Epithelial cell of prostate (primary cell): ENCODE results near the gene BARD1.
A peak's percentile ranks its signal among the peaks of the same experiment; 100 is the strongest.
"Not testable (repeated sequence)": the region's sequence is repeated elsewhere in the genome, so short reads cannot be mapped to it uniquely, and the experiment has no call there.

Experiments
- DNase-seq: peaks from one replicate; pipeline ENCODE4 v3.0.0-alpha.2; 2011; ENCODE audit warnings: low read depth, low spot score
- H3K27ac ChIP-seq: fragments of 450-650 bp; 2 replicates; pipeline ENCODE4 v1.5.1; 2017; ENCODE audit warnings: mild to moderate bottlenecking

BARD1 gene

GRCh38 chr2:214808981-214809750 is at the start of gene BARD1:
BARD1 (minus strand) TSS chr2:214809683; CDS start chr2:214809569, 114 bp downstream.
- H3K27ac ChIP-seq = peak within 1 kb of the TSS; percentile 77
- DNase-seq = no peak

GRCh38 chr2:214856137-214856536 is 46.7 kb upstream of the BARD1 start:
- no peak for DNase-seq
- no peak overlapping the region for H3K27ac ChIP-seq

- no peak overlapping the region for H3K27ac ChIP-seq
- DNase-seq = no peak
Measured at GRCh38 chr2:214853906-214854305, 44.4 kb upstream of the BARD1 start.

- no peak for DNase-seq
- no peak overlapping the region for H3K27ac ChIP-seq
Measured at GRCh38 chr2:214843823-214844222, 34.3 kb upstream of the BARD1 start.

- DNase-seq = no peak
- no peak overlapping the region for H3K27ac ChIP-seq
Measured at GRCh38 chr2:214839464-214839863, 30.0 kb upstream of the BARD1 start.

- DNase-seq = no peak
- no peak overlapping the region for H3K27ac ChIP-seq
Measured at GRCh38 chr2:214837466-214837865, 28.0 kb upstream of the BARD1 start.

GRCh38 chr2:214836568-214836967 is 27.1 kb upstream of the BARD1 start:
- DNase-seq = no peak
- no peak overlapping the region for H3K27ac ChIP-seq

- no peak overlapping the region for H3K27ac ChIP-seq
- no peak for DNase-seq
Measured at GRCh38 chr2:214830794-214831346, 21.4 kb upstream of the BARD1 start.

- H3K27ac ChIP-seq = no peak overlapping the region
- DNase-seq = no peak
Measured at GRCh38 chr2:214816008-214816533, 6.6 kb upstream of the BARD1 start.

GRCh38 chr2:214810671-214811070 is 1.2 kb upstream of the BARD1 start:
- no peak for DNase-seq
- H3K27ac ChIP-seq = peak overlapping the region; percentile 77

GRCh38 chr2:214809751-214810564 is 475 bp upstream of the BARD1 start:
- peak overlapping the region; percentile 77 for H3K27ac ChIP-seq
- DNase-seq = peak; percentile 81

GRCh38 chr2:214807653-214808052 is 1.8 kb downstream of the BARD1 start:
- peak overlapping the region; percentile 77 for H3K27ac ChIP-seq
- DNase-seq = no peak

GRCh38 chr2:214801768-214802397 is 7.6 kb downstream of the BARD1 start:
- H3K27ac ChIP-seq = no peak overlapping the region
- DNase-seq = no peak

GRCh38 chr2:214801068-214801467 is 8.4 kb downstream of the BARD1 start:
- H3K27ac ChIP-seq = no peak overlapping the region
- DNase-seq = no peak

- no peak overlapping the region for H3K27ac ChIP-seq
- no peak for DNase-seq
Measured at GRCh38 chr2:214800180-214800579, 9.3 kb downstream of the BARD1 start.

GRCh38 chr2:214796911-214797310 is 12.6 kb downstream of the BARD1 start:
- H3K27ac ChIP-seq = no peak overlapping the region
- DNase-seq = no peak

GRCh38 chr2:214783181-214783580 is 26.3 kb downstream of the BARD1 start:
- H3K27ac ChIP-seq, DNase-seq: not testable (repeated sequence)

GRCh38 chr2:214782671-214783070 is 26.8 kb downstream of the BARD1 start:
- no peak overlapping the region for H3K27ac ChIP-seq
- DNase-seq = no peak

- DNase-seq = no peak
- no peak overlapping the region for H3K27ac ChIP-seq
Measured at GRCh38 chr2:214781226-214781625, 28.3 kb downstream of the BARD1 start.

- H3K27ac ChIP-seq = no peak overlapping the region
- no peak for DNase-seq
Measured at GRCh38 chr2:214775971-214776370, 33.5 kb downstream of the BARD1 start.
